ENCODE data around the gene ZNF133. TPM values are rescaled to one million over a fixed set of nuclear protein-coding genes. Genes with fewer than 3 reads are reported as not detected.
"Not testable (repeated sequence)": the region's sequence is repeated elsewhere in the genome, so short reads cannot be mapped to it uniquely, and the experiment has no call there.

ZNF133 gene
- total RNA-seq, 1 donor from 2014 or later = 12.4 TPM

- no peak for DNase-seq (ENCODE audit: low spot score)
Observed at GRCh38 chr20:18284805-18285533, 3.4 kb upstream of the ZNF133 start.

- DNase-seq (ENCODE audit: low spot score) = no peak
Observed at GRCh38 chr20:18287546-18287914, 797 bp upstream of the ZNF133 start.

DNA sequence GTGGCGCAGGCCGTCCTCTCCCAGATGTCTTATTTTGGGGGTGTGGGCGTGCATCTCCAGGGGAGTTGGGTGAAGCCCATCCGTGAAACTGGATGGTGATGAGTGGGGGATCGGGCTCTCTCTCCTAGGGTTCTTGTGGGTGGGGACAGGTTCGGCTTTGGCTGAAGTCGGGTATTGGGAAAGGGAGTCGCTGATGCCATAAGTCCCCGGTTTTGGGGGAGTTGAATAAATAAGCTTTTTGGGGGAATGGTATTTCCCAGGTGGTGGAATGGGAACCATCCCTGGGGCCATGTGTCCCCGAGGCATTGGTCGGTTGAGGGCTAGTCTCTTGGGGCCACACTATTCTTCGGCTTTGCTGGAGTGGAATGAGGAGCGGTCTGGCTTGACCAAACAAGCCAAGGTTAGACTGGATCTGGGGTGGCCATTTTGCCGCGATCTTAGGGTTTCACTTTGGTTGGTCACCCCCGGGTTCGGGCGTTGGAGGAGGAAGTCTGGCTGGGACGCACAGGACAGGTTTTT is 481 bp downstream of the ZNF133 start:
- DNase-seq (ENCODE audit: low spot score) = no peak

DNA sequence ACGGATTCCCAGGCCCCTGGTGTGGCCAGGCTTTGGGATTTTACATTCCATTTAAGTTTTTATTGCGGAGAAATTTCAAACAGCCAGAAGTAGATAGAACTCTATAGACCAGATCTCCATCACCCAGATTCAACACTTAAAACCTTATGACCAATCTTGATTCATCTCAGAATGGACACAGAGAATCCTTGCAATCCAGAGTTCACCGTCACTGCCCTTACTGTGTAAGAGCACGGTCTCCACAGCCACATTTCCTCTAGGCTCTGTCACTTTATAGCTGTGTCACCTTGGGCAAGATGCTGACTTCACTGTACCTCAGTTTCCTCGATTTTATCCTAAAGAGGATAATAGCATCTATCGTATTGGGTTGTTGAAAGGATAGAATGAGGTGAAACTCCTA is 979 bp downstream of the ZNF133 start:
- no peak for DNase-seq (ENCODE audit: low spot score)

- DNase-seq (ENCODE audit: low spot score) = no peak
Observed at GRCh38 chr20:18299364-18299763, 11.0 kb downstream of the ZNF133 start.

DNA sequence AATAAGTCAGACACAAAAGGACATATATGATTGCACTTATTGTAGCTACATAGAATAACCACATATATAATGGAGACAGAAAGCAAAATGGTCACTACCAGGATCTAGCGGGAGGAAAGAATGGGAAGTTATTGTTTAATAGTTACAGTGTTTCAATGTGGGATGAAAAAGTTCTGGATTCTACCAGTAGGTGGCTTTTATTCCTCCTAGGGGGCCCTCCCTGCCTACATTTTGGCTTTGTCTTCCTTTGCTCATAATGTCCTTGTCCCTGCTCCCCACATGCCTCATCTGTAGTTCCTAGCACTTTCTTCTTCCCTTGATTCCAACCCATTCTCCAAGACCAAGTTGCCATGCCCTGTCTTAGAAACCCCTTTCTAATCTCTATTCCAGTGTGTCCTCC is 16.3 kb downstream of the ZNF133 start:
- no peak for DNase-seq (ENCODE audit: low spot score)

- no peak for DNase-seq (ENCODE audit: low spot score)
Observed at GRCh38 chr20:18307301-18307700, 19.0 kb downstream of the ZNF133 start.

- no peak for DNase-seq (ENCODE audit: low spot score)
Observed at GRCh38 chr20:18310051-18310450, 21.7 kb downstream of the ZNF133 start.

GRCh38 chr20:18310592-18310991 is 22.3 kb downstream of the ZNF133 start:
- no peak for DNase-seq (ENCODE audit: low spot score)

GRCh38 chr20:18312723-18313122 is 24.4 kb downstream of the ZNF133 start:
- no peak for DNase-seq (ENCODE audit: low spot score)

DNA sequence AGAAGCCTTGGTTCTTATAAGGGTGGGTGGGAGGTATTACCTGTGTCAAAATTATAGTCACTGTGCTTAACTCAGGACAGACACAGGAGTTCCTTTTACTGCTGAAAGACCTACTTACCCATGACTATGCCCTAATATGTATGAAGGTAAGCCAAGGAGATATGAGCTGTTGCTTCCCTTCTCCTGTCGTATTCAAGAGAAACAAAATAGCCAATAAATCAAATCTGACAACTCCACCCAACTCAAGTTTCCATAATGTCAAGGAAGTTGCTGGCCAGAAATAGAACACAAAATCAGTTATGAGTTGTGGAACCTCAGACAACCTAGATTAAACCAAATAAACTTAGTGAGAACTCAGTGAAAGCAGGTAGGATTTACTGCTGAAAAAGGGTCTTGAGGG is 25.1 kb downstream of the ZNF133 start:
- no peak for DNase-seq (ENCODE audit: low spot score)

- no peak for DNase-seq (ENCODE audit: low spot score)
Observed at GRCh38 chr20:18314786-18315406, 26.6 kb downstream of the ZNF133 start.

DNA sequence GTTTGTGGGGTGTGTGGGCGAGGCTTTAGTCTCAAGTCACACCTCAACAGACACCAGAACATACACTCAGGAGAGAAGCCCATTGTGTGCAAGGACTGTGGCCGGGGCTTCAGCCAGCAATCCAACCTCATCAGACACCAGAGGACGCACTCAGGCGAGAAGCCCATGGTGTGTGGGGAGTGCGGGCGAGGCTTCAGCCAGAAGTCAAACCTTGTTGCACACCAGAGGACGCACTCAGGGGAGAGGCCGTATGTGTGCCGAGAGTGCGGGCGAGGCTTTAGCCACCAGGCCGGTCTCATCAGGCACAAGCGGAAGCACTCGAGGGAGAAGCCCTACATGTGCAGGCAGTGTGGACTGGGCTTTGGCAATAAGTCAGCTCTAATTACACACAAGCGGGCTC is 27.8 kb downstream of the ZNF133 start:
- DNase-seq (ENCODE audit: low spot score) = no peak

DNA sequence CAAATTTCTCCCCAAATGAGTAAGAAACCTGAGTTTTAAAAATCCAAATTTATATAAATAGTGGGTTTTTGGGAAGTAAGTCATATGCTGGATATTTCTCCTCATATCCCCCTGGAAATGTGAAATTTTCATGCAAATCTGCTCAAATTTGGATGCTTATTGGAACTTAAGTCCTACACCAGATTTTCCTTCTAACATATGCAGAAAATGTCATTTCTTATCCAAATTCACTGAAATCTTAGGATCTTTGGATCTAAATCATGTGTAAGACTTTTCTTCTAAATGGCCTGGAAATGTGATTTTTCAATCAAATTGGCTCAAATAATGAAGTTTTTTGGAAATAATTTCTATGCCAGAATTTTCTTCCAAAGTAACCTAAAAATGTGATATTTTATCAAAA is 33.0 kb downstream of the ZNF133 start:
- no peak for DNase-seq (ENCODE audit: low spot score)

- DNase-seq (ENCODE audit: low spot score) = no peak
Observed at GRCh38 chr20:18321976-18322950, 33.9 kb downstream of the ZNF133 start.

GRCh38 chr20:18323705-18324104 is 35.4 kb downstream of the ZNF133 start:
- DNase-seq (ENCODE audit: low spot score) = no peak

DNA sequence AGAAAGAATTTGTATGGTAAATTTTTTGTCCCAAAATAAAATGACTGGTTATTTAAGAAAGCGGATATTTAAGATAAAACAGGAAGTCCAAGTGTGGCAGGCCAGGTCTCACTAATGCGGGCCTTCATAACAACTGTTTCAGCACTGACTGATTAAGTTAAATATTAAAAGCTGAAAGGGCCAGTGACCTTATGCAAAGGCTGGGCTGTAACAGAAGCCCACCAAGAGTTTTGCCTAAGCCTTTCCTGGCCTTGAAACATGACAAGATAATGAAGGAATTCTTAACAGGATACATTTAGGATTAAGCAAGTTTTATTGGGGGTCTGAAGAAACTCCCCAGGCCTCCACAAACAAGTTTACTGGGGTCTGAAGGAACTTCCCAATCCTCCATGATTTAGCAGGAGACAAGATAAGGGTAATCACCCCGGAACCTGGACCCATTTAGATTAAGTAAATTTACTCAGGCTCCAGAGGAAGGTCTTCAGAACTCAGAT is 36.3 kb downstream of the ZNF133 start:
- no peak for DNase-seq (ENCODE audit: low spot score)

DNA sequence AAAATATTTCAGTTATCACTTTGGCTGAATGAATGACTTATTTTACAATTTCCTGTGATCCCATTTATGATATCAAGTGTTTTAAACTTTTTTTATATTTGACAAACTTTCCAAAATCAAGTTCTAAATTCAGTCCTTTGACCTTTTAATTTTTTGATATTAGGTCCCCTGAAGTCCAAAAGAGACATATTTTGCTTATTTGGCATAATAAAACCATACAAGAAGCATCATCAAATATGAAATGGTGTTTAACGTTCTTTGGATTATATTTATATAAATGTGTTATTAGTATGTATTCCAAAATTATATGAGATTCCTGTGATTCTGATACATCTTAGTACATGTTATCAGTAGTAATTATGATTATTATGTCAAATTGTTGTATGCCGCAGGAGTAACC is 38.7 kb downstream of the ZNF133 start:
- DNase-seq (ENCODE audit: low spot score) = no peak

GRCh38 chr20:18331694-18332093 is 43.4 kb downstream of the ZNF133 start:
- DNase-seq (ENCODE audit: low spot score) = no peak

- not testable (repeated sequence) for DNase-seq (ENCODE audit: low spot score)
Observed at GRCh38 chr20:18349749-18350148, 61.4 kb downstream of the ZNF133 start.

GRCh38 chr20:18359854-18360253 is 71.5 kb downstream of the ZNF133 start:
- no peak for DNase-seq (ENCODE audit: low spot score)

DNA sequence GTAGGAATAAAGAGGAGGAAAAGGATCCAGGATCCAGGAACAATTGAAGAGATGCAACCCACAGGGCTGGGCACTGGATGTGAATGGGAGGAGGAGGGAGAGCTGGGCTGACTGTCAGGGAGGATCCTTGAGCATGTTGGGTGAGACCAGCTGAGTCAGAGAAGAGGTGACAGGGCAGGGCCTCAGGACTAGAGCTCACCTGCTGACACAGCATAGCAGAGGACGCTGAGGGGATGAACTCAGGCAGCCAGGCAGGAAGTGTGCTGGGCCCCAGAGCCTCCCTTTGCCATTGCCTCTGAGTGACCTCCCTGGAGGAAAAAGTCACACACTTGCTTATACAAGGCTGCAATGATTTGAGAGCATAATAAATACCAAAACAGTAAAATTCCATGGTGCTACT is 72.3 kb downstream of the ZNF133 start:
- DNase-seq (ENCODE audit: low spot score) = no peak
